WTC11 (cell line): ENCODE data around the gene ZBTB11. TPM values are rescaled to one million over a fixed set of nuclear protein-coding genes. Genes with fewer than 3 reads are reported as not detected.

Experiments
- ATAC-seq: fragments of 200-7000 bp; cut with Tn5 transposase; 2 replicates; pipeline ENCODE4 v1.10.0; 2021; ENCODE audit warnings: mild to moderate bottlenecking, moderate library complexity
- CTCF ChIA-PET: fragments of 300-600 bp; sonication (Branson Sonifier 250); formaldehyde crosslinking; loops from one replicate; lab custom pipeline; 2021; ENCODE audit warnings: antibody characterized with exemption; lab: Charles Lee
- POLR2A ChIA-PET: fragments of 350-600 bp; sonication (Branson Sonifier 250); formaldehyde crosslinking; loops from one replicate; lab custom pipeline; 2021; ENCODE audit warnings: antibody characterized with exemption; lab: Charles Lee
- DNase-seq: peaks from one replicate; pipeline ENCODE4 v3.0.0; 2021; ENCODE audit warnings: low spot score
- H3K27ac Mint-ChIP-seq: 2 replicates; pipeline ENCODE4 v1.8.0; 2021; ENCODE audit warnings: mixed read lengths
- H3K27me3 Mint-ChIP-seq: 2 replicates; pipeline ENCODE4 v1.8.0; 2021; ENCODE audit warnings: low read depth, mild to moderate bottlenecking, moderate library complexity, mixed read lengths
- H3K36me3 Mint-ChIP-seq: 2 replicates; pipeline ENCODE4 v1.8.0; 2021; ENCODE audit warnings: mixed read lengths
- H3K4me1 Mint-ChIP-seq: 2 replicates; pipeline ENCODE4 v1.8.0; 2022; ENCODE audit warnings: mixed read lengths
- H3K4me3 Mint-ChIP-seq: 2 replicates; pipeline ENCODE4 v1.8.0; 2021; ENCODE audit warnings: mild to moderate bottlenecking, moderate library complexity, mixed read lengths
- H3K9me3 Mint-ChIP-seq: 2 replicates; pipeline ENCODE4 v1.8.0; 2021; ENCODE audit warnings: mixed read lengths
- CBFB ChIP-seq: sonication (generic); formaldehyde crosslinking; IDR thresholded peaks from 2 replicates; pipeline ENCODE4 v1.8.1; 2022; ENCODE audit warnings: mild to moderate bottlenecking, low read depth, missing genetic modification reagents
- CDX4 ChIP-seq: fragments of 250-450 bp; sonication (Bioruptor Pico); IDR thresholded peaks from 2 replicates; pipeline ENCODE4 v1.9.0; 2021; ENCODE audit warnings: moderate library complexity, mild to moderate bottlenecking, inconsistent platforms, borderline replicate concordance
- E2F5 ChIP-seq: sonication (generic); formaldehyde crosslinking; IDR thresholded peaks from 2 replicates; pipeline ENCODE4 v1.8.1; 2022; ENCODE audit warnings: mild to moderate bottlenecking, moderate library complexity, missing genetic modification reagents
- ETV6 ChIP-seq: sonication (generic); formaldehyde crosslinking; IDR thresholded peaks from 2 replicates; pipeline ENCODE4 v1.8.1; 2022; ENCODE audit warnings: mild to moderate bottlenecking, missing genetic modification reagents
- GABPB1 ChIP-seq: sonication (generic); formaldehyde crosslinking; IDR thresholded peaks from 2 replicates; pipeline ENCODE4 v1.8.1; 2023; ENCODE audit warnings: mild to moderate bottlenecking, missing genetic modification reagents
- HMGA2 ChIP-seq: fragments of 250-450 bp; sonication (Bioruptor Pico); IDR thresholded peaks from 2 replicates; pipeline ENCODE4 v1.4.0; 2021; ENCODE audit warnings: mild to moderate bottlenecking, moderate library complexity
- IRF2 ChIP-seq: sonication (generic); formaldehyde crosslinking; IDR thresholded peaks from 2 replicates; pipeline ENCODE4 v1.8.0; 2022; ENCODE audit warnings: low read depth, missing genetic modification reagents, borderline replicate concordance
- NFATC4 ChIP-seq: fragments of 250-450 bp; sonication (Bioruptor Pico); IDR thresholded peaks from 2 replicates; pipeline ENCODE4 v1.9.0; 2021; ENCODE audit warnings: mild to moderate bottlenecking
- SMAD3 ChIP-seq: sonication (generic); formaldehyde crosslinking; IDR thresholded peaks from 2 replicates; pipeline ENCODE4 v1.8.0; 2022; ENCODE audit warnings: missing genetic modification reagents, mild to moderate bottlenecking, borderline replicate concordance
- TCF7 ChIP-seq: sonication (generic); formaldehyde crosslinking; IDR thresholded peaks from 2 replicates; pipeline ENCODE4 v1.8.0; 2022; ENCODE audit warnings: mild to moderate bottlenecking, low read depth, missing genetic modification reagents, moderate library complexity
- TP53 ChIP-seq: sonication (generic); formaldehyde crosslinking; IDR thresholded peaks from 2 replicates; pipeline ENCODE4 v1.8.1; 2023; ENCODE audit warnings: mild to moderate bottlenecking, missing genetic modification reagents
- total RNA-seq: library from RNA; stranded (reverse); gene quantifications from 3 replicates; pipeline ENCODE4 v1.2.3, GENCODE V29; 2021
- TF ChIP-seq, protein P1 (sequence below): fragments of 200-600 bp; IDR thresholded peaks from 2 replicates; pipeline ENCODE4 v1.8.0; 2022; ENCODE audit warnings: antibody characterized with exemption
- TF ChIP-seq, protein P2 (sequence below): fragments of 250-450 bp; sonication (Bioruptor Pico); IDR thresholded peaks from 2 replicates; pipeline ENCODE4 v1.8.0; 2021; ENCODE audit warnings: mild to moderate bottlenecking
- TF ChIP-seq, protein P3 (sequence below): sonication (generic); formaldehyde crosslinking; IDR thresholded peaks from 2 replicates; pipeline ENCODE4 v1.8.1; 2023; ENCODE audit warnings: mild to moderate bottlenecking, moderate library complexity, missing genetic modification reagents
- TF ChIP-seq, protein P4 (sequence below): sonication (generic); formaldehyde crosslinking; conservative IDR thresholded peaks from 2 replicates; pipeline ENCODE4 v1.8.1; 2023; ENCODE audit warnings: mild to moderate bottlenecking, low read depth, missing genetic modification reagents, moderate library complexity
- TF ChIP-seq, protein P5 (sequence below): sonication (generic); formaldehyde crosslinking; IDR thresholded peaks from 2 replicates; pipeline ENCODE4 v1.8.1; 2022; ENCODE audit warnings: mild to moderate bottlenecking, missing genetic modification reagents, moderate library complexity, borderline replicate concordance
- TF ChIP-seq, protein P6 (sequence below): fragments of 250-450 bp; sonication (Bioruptor Pico); IDR thresholded peaks from 2 replicates; pipeline ENCODE4 v2.1.2; 2022; ENCODE audit warnings: mild to moderate bottlenecking, moderate library complexity

Gene ZBTB11
- total RNA-seq, 1 experiment from 2014 or later = 13.5 TPM

- Mint-ChIP-seq H3K27ac (no peak overlapping the region), H3K36me3 (peaks cover 5% of the 10 kb centered on the region)
- CTCF ChIA-PET = no interaction called here
- ATAC-seq (no peak), DNase-seq (no peak)
- TF ChIP-seq ETV6 (CRISPR knock-in tag) (no peak), IRF2 (no peak), NFATC4 (CRISPR knock-in tag) (no peak), GABPB1 (no peak), SMAD3 (CRISPR knock-in tag) (no peak), CDX4 (CRISPR knock-in tag) (no peak), CBFB (CRISPR knock-in tag) (no peak), E2F5 (CRISPR knock-in tag) (no peak), TCF7 (CRISPR knock-in tag) (no peak), TP53 (no peak), HMGA2 (CRISPR knock-in tag) (no peak)
- TF ChIP-seq, protein P1, sequence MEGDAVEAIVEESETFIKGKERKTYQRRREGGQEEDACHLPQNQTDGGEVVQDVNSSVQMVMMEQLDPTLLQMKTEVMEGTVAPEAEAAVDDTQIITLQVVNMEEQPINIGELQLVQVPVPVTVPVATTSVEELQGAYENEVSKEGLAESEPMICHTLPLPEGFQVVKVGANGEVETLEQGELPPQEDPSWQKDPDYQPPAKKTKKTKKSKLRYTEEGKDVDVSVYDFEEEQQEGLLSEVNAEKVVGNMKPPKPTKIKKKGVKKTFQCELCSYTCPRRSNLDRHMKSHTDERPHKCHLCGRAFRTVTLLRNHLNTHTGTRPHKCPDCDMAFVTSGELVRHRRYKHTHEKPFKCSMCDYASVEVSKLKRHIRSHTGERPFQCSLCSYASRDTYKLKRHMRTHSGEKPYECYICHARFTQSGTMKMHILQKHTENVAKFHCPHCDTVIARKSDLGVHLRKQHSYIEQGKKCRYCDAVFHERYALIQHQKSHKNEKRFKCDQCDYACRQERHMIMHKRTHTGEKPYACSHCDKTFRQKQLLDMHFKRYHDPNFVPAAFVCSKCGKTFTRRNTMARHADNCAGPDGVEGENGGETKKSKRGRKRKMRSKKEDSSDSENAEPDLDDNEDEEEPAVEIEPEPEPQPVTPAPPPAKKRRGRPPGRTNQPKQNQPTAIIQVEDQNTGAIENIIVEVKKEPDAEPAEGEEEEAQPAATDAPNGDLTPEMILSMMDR = no peak
- TF ChIP-seq, protein P2, sequence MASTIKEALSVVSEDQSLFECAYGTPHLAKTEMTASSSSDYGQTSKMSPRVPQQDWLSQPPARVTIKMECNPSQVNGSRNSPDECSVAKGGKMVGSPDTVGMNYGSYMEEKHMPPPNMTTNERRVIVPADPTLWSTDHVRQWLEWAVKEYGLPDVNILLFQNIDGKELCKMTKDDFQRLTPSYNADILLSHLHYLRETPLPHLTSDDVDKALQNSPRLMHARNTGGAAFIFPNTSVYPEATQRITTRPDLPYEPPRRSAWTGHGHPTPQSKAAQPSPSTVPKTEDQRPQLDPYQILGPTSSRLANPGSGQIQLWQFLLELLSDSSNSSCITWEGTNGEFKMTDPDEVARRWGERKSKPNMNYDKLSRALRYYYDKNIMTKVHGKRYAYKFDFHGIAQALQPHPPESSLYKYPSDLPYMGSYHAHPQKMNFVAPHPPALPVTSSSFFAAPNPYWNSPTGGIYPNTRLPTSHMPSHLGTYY = no peak
- TF ChIP-seq, protein P3, sequence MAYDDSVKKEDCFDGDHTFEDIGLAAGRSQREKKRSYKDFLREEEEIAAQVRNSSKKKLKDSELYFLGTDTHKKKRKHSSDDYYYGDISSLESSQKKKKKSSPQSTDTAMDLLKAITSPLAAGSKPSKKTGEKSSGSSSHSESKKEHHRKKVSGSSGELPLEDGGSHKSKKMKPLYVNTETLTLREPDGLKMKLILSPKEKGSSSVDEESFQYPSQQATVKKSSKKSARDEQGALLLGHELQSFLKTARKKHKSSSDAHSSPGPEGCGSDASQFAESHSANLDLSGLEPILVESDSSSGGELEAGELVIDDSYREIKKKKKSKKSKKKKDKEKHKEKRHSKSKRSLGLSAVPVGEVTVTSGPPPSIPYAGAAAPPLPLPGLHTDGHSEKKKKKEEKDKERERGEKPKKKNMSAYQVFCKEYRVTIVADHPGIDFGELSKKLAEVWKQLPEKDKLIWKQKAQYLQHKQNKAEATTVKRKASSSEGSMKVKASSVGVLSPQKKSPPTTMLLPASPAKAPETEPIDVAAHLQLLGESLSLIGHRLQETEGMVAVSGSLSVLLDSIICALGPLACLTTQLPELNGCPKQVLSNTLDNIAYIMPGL (CRISPR knock-in tag) = no peak
- TF ChIP-seq, protein P4, sequence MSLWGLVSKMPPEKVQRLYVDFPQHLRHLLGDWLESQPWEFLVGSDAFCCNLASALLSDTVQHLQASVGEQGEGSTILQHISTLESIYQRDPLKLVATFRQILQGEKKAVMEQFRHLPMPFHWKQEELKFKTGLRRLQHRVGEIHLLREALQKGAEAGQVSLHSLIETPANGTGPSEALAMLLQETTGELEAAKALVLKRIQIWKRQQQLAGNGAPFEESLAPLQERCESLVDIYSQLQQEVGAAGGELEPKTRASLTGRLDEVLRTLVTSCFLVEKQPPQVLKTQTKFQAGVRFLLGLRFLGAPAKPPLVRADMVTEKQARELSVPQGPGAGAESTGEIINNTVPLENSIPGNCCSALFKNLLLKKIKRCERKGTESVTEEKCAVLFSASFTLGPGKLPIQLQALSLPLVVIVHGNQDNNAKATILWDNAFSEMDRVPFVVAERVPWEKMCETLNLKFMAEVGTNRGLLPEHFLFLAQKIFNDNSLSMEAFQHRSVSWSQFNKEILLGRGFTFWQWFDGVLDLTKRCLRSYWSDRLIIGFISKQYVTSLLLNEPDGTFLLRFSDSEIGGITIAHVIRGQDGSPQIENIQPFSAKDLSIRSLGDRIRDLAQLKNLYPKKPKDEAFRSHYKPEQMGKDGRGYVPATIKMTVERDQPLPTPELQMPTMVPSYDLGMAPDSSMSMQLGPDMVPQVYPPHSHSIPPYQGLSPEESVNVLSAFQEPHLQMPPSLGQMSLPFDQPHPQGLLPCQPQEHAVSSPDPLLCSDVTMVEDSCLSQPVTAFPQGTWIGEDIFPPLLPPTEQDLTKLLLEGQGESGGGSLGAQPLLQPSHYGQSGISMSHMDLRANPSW = no peak
- TF ChIP-seq, protein P5, sequence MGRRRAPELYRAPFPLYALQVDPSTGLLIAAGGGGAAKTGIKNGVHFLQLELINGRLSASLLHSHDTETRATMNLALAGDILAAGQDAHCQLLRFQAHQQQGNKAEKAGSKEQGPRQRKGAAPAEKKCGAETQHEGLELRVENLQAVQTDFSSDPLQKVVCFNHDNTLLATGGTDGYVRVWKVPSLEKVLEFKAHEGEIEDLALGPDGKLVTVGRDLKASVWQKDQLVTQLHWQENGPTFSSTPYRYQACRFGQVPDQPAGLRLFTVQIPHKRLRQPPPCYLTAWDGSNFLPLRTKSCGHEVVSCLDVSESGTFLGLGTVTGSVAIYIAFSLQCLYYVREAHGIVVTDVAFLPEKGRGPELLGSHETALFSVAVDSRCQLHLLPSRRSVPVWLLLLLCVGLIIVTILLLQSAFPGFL (CRISPR knock-in tag) = no peak
- TF ChIP-seq, protein P6, sequence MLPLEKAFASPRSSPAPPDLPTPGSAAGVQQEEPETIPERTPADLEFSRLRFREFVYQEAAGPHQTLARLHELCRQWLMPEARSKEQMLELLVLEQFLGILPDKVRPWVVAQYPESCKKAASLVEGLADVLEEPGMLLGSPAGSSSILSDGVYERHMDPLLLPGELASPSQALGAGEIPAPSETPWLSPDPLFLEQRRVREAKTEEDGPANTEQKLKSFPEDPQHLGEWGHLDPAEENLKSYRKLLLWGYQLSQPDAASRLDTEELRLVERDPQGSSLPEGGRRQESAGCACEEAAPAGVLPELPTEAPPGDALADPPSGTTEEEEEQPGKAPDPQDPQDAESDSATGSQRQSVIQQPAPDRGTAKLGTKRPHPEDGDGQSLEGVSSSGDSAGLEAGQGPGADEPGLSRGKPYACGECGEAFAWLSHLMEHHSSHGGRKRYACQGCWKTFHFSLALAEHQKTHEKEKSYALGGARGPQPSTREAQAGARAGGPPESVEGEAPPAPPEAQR (CRISPR knock-in tag) = no peak
- TF ChIP-seq, all 79 proteins: peak for 0
- Mint-ChIP-seq H3K4me1 (peaks cover 7% of the 10 kb centered on the region; the same call in 1 of the 2 replicates), H3K4me3 (no peak overlapping the region), H3K9me3 (peaks cover 17% of the 10 kb centered on the region), H3K27me3 (no peaks in the 10 kb centered on the region)
- POLR2A ChIA-PET = interaction anchor here (1.0 kb wide), 1 partner anchor 54 kb away, joined by 3 read pairs; no protein-coding TSS in a partner anchor
Measured at GRCh38 chr3:101623656-101624055, 53.3 kb downstream of the ZBTB11 start.
